ENCODE results near the gene SLC4A4. TPM values are rescaled to one million over a fixed set of nuclear protein-coding genes. Genes with fewer than 3 reads are reported as not detected.

SLC4A4 gene
- total RNA-seq, 1 donor from 2014 or later: 0.17 TPM

DNA sequence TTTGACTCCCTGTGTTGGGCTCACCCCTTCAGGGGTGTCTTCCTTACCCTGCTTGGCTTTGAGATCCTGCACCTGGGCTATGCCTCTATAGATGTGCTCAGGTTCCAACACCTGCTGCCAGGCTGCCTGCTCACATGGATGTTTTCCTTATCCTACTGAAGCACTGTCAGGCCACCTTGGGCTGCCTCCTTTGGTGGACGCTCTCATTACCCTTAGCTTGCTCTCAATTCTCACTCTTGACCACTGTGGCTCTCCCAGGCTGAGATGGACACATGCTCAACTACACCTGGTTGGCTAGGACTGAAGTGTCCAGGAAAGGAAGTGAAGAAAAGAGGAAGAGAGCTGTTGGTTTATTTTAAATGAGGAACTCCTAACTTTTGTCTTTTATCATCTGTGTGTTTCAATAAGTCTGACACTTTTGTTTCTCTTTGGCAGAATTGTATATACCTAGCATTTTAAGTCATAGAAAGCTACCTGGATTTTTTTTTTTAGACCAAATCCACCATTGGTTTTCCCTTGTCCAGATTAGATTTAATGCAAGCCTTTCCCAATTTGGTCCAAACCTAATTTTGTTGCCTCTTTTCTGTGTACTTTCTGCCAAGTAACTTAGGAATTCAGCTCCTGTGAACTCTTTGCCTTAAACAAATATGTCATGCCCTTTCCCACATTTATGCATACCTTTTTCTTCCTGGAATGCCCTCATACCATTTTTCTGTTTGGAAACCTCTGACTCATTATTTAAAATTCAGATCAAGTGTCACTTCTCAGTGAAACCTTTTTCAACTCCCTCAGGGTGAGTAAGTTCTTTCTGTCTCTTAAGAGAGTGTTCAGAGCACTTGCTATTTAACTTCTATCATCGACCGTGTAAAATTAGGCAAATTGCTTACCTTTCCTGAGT, 269.2 kb downstream of the SLC4A4 start:
- DNase-seq: no peak

DNA sequence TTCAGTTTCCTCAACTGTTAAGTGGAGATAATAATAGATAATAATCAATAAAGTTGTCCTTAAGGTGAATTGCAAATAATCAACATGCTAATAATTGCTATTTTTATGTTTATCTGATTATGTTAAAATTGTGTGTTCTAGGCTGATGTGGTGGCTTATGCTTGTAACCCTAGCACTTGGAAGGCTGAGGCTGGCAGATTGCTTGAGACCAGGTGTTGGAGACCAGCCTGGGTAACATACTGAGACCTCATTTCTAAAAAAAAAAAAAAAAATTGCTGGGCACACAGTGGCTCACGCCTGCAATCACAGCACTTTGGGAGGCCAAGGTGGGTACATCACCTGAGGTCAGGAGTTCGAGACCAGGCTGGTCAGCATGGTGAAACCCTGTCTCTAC, 269.9 kb downstream of the SLC4A4 start:
- DNase-seq: no peak

DNA sequence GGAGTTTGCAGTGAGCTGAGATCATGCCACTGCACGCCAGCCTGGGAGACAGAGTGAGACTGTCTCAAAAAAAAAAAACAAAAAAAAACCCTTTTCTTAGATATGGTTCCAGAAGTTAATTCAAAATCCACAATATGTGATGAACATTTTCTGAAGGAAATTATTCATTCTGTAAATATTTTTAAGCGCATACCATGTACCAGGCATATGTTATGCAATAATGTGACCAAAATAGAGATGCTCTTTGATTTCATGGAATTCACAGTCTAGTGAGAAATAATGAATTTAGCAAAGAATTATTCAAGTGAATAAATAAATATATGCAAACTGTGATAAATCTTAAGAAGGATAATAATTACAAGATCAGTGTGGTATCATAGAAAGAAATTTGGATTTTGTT, 270.3 kb downstream of the SLC4A4 start:
- DNase-seq: no peak

DNA sequence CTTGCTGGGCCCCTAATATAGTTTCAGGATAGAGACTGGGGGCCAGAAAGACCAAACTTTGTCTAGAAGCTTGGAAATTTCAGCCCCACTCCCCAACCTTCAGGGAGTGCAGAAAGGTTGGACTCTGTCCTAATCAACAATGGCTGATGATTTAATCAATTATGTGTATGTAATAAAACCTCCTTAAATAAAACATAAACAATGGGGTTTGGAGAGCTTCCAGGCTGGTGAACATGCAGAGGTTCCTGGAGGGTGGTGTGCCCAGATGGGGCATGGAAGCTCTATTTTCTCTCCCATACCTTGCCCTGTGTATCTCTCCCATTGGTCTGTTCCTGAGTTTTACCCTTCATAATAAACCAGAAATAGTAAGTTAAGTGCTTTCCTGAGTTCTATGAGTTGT, 270.8 kb downstream of the SLC4A4 start:
- DNase-seq: no peak

DNA sequence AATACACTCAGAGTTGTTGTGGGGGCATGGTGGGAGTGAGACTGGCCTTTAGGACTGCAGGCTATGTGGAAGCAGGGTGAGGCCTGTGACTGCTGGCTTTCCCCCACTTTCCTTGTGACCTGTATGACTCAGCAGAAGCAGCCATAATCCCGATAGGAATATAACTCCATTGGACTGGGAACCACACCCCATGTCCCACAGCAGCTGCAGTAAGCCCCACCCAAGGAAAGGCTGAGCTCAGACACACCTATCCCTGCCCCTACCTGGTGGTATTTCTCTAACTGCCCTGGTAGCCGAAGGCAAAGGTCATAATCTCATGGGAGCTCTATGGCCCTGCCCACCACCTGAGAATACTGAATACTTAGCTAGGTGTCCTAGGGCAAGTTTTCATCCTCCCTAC, 275.8 kb downstream of the SLC4A4 start:
- DNase-seq: no peak

DNA sequence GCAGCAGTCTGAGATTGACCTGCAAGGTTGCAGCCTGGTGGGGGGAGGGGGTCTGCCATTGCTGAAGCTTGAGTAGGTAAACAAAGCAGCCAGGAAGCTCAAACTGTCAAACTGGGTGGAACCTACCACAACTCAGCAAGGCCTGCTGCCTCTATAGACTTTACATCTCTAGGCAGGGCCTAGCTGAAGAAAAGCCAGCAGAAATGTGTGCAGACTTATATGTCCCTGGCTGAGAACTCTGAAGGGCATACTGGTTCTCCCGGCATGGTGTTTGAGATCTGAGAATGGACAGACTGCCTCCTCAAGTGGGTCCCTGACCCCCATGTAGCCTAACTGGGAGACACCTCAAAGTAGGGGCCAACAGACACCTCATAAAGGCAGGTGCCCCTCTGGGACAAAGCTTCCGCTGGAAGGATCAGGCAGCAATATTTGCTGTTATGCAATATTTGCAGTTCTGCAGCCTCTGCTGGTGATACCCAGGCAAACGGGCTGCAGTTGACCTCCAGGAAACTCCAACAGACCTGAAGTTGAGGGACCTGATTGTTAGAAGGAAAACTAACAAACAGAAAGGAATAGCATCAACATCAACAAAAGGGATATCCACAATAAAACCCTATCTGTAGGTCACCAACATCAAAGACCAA, 277.5 kb downstream of the SLC4A4 start:
- no peak for DNase-seq
